ENCODE data around the gene NFKB1. TPM values are rescaled to one million over a fixed set of nuclear protein-coding genes. Genes with fewer than 3 reads are reported as not detected.
A peak's percentile ranks its signal among the peaks of the same experiment; 100 is the strongest.

The NFKB1 gene
- total RNA-seq, 1 donor: 67.4 TPM

DNA sequence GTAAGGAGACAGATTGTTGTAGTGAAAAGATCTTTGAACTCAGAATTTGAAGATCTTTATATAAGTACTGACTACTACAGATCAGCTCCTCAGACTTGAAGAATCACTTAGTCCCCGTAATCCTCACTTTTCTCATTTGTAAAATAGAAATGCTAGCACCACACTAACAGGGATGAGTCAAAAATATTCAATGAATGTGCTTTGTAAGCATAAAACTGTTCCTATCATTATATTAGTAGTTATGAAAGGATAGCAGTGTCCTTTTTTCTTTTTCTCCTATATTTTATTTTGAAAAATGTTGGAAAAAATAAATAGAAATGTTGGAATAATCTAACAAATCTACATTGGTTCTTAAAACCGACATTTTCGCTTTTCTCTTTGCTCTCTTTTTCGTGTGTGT lies 25.4 kb downstream of the NFKB1 start:
- TF ChIP-seq, protein P1, sequence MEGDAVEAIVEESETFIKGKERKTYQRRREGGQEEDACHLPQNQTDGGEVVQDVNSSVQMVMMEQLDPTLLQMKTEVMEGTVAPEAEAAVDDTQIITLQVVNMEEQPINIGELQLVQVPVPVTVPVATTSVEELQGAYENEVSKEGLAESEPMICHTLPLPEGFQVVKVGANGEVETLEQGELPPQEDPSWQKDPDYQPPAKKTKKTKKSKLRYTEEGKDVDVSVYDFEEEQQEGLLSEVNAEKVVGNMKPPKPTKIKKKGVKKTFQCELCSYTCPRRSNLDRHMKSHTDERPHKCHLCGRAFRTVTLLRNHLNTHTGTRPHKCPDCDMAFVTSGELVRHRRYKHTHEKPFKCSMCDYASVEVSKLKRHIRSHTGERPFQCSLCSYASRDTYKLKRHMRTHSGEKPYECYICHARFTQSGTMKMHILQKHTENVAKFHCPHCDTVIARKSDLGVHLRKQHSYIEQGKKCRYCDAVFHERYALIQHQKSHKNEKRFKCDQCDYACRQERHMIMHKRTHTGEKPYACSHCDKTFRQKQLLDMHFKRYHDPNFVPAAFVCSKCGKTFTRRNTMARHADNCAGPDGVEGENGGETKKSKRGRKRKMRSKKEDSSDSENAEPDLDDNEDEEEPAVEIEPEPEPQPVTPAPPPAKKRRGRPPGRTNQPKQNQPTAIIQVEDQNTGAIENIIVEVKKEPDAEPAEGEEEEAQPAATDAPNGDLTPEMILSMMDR (IDR thresholded peaks at IDR 0.05; ENCODE audit: insufficient read depth, low read depth, low read length): no peak
- no peak overlapping the region for H3K4me3 ChIP-seq (ENCODE audit: low read depth, low read length)
- DNase-seq (ENCODE audit: low read depth): no peak

DNA sequence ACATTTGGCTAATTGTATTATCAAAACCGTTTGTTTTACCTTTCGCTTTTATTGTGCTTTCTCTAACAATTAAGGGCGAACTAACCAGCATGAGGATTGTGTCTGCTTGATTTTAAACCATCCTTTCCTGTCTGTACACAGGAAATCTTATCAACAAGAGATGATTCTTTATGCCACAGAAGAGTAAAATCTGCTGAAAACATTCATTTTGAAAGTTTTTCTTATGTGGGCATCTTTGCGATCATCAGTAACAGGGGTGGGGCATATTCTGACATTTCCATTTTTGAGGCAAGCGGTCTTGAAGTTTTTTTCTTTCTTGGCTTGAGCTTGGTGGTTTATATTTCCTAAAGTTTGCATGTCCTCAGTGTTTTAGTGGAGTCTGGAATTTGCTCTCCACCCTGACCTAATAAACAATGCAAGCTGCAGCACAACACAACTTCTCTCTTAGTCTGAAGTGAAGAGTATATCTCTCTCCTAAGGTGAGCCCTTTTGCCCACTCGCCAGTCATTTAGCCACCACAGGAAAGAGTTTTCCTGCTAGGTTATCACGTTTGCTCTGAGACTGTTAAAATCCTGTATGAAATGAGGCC lies 26.6 kb downstream of the NFKB1 start:
- TF ChIP-seq, protein P1 (IDR thresholded peaks at IDR 0.05; ENCODE audit: insufficient read depth, low read depth, low read length): no peak
- H3K4me3 ChIP-seq (ENCODE audit: low read depth, low read length): no peak overlapping the region
- DNase-seq (ENCODE audit: low read depth): no peak

DNA sequence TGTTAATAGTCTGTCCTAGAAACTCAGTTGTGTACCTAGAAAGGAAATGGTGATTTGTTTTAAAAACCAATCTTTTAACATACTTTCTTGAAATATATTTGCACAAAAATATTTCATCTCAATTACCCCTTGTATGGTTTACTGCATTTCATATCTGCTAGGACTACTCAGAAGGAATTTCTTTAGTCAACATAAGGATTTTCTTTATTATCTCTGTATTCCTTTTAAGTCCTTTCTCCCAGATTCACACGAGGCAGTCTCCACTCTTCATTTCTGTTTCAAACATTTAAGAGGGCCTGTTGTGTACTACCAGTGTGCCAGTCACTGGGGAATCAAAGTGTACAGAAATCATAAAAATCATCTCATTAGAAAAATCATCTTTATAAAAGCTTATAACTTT lies 28.8 kb downstream of the NFKB1 start:
- peak; percentile 60 for DNase-seq (ENCODE audit: low read depth)
- no peak overlapping the region for H3K4me3 ChIP-seq (ENCODE audit: low read depth, low read length)
- TF ChIP-seq, protein P1 (IDR thresholded peaks at IDR 0.05; ENCODE audit: insufficient read depth, low read depth, low read length): no peak

DNA sequence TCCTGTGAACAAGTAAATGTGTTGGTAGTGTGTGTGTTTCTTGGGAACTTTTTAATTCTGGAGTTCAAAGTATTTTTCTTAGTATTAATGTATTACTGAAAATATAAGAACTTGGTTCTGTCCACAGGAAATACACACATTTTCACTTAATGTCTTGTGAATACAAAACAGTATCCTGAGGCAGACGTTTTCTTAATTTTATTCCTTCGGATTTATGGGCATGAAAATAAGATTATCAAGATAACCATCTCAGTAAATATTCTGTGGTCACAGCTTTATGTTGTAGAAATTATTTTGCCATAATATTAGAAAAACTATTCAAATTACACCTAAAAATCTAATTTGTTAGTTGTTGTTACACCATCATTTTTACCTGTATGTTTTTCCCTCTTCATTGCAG lies 29.8 kb downstream of the NFKB1 start:
- H3K4me3 ChIP-seq (ENCODE audit: low read depth, low read length): no peak overlapping the region
- TF ChIP-seq, protein P1 (IDR thresholded peaks at IDR 0.05; ENCODE audit: insufficient read depth, low read depth, low read length): no peak
- DNase-seq (ENCODE audit: low read depth): no peak

DNA sequence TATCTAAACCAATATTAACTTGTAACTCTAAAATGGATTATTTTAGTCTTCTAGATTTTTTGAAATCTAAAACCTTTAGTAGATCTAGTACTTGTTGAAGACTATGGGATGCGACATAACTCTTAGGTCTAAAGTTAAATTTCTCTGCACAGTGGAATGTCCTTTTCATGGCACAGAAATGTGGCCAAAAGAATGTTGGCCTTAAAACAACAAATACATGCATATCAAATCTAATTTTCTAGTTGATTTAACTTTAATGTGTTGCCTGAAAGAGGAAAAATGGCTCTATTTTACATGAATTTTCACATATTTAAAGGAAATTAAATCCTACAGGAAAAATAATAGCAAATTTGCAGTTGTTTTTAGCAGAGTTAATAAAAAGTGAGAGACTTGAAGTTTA lies 30.3 kb downstream of the NFKB1 start:
- DNase-seq (ENCODE audit: low read depth): no peak
- H3K4me3 ChIP-seq (ENCODE audit: low read depth, low read length): no peak overlapping the region
- TF ChIP-seq, protein P1 (IDR thresholded peaks at IDR 0.05; ENCODE audit: insufficient read depth, low read depth, low read length): no peak

DNA sequence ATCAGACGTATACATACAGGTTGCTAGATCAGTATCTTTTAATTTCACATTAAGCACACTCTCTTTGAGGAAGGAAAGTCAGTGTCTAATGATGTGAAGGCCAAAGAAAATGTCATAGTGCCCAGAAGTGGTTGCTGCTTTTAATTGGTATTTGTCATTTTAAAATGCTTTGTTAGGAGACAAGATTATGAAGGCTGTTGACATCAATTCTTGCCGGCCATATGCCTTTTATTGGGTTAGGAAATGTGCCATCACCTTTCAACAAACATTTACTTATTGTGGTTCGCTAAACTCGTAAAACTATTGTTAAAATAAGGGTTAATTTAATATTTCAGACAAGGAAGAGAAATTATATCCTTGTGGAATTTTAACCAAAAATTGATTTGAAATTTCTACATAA lies 32.2 kb downstream of the NFKB1 start:
- TF ChIP-seq, protein P1 (IDR thresholded peaks at IDR 0.05; ENCODE audit: insufficient read depth, low read depth, low read length): no peak

DNA sequence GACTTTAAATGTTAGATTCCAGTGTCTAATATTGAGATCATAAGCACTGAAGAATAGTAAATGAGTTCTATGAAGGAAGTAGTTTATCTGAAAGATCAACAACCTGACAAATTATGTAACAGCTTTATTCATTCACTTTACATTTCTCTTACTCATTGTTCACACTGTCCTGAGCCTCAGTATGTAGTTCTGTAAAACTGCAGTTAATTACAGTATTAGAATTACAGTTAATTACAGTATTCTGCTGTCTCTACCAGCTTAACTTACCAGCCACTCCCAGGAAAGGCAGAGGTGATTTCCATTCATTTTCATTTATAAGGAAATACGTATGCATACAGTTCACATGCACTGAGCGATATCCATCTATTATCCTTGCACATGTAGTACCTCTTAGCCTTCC lies 32.7 kb downstream of the NFKB1 start:
- H3K4me3 ChIP-seq (ENCODE audit: low read depth, low read length): no peak overlapping the region
- DNase-seq (ENCODE audit: low read depth): no peak
- TF ChIP-seq, protein P1 (IDR thresholded peaks at IDR 0.05; ENCODE audit: insufficient read depth, low read depth, low read length): no peak

More for the DNA sequence above, 32.2 kb downstream of the NFKB1 start:
- no peak overlapping the region for H3K4me3 ChIP-seq (ENCODE audit: low read depth, low read length)
- no peak for DNase-seq (ENCODE audit: low read depth)
